ENCODE data around the gene SOBP.

Gene SOBP

GRCh38 chr6:107491760-107492660, 2.1 kb downstream of the SOBP start (continued):
- TF ChIP-seq ZNF785 (tag by site-specific recombination; IDR thresholded peaks at IDR 0.05) (no peak), ZNF514 (tag by site-specific recombination; IDR thresholded peaks at IDR 0.05) (no peak), ZNF473 (tag by site-specific recombination; IDR thresholded peaks at IDR 0.05) (no peak), KLF1 (tag by site-specific recombination; IDR thresholded peaks at IDR 0.05) (no peak), ZNF18 (tag by site-specific recombination; IDR thresholded peaks at IDR 0.05) (peak; percentile 95), ZNF184 (tag by site-specific recombination; IDR thresholded peaks at IDR 0.05) (peak; percentile 81), ZXDB (tag by site-specific recombination; IDR thresholded peaks at IDR 0.05) (peak; percentile 96), ZNF560 (tag by site-specific recombination; IDR thresholded peaks at IDR 0.05; ENCODE audit: borderline replicate concordance) (no peak), ZBTB10 (tag by site-specific recombination; IDR thresholded peaks at IDR 0.05) (no peak), ZNF501 (tag by site-specific recombination; IDR thresholded peaks at IDR 0.05) (peak; percentile 86), REST (tag by site-specific recombination; IDR thresholded peaks at IDR 0.05) (no peak), ZNF610 (tag by site-specific recombination; IDR thresholded peaks at IDR 0.05; ENCODE audit: borderline replicate concordance) (peak; percentile 73), ZNF423 (tag by site-specific recombination; IDR thresholded peaks at IDR 0.05) (peak; percentile 53; the same call in 1 of the 2 replicates), INSM2 (tag by site-specific recombination; IDR thresholded peaks at IDR 0.05) (peak; percentile 84), ZNF112 (tag by site-specific recombination; IDR thresholded peaks at IDR 0.05) (no peak), BCL11A (tag by site-specific recombination; IDR thresholded peaks at IDR 0.05; ENCODE audit: low read depth) (peak; percentile 94; the same call in 1 of the 2 replicates), ZNF585B (tag by site-specific recombination; IDR thresholded peaks at IDR 0.05) (no peak), ZNF138 (tag by site-specific recombination; IDR thresholded peaks at IDR 0.05; ENCODE audit: borderline replicate concordance) (no peak), ZNF10 (tag by site-specific recombination; IDR thresholded peaks at IDR 0.05) (peak; percentile 66), ZNF677 (tag by site-specific recombination; IDR thresholded peaks at IDR 0.05) (no peak), ZBTB1 (tag by site-specific recombination; IDR thresholded peaks at IDR 0.05) (no peak), GFI1B (tag by site-specific recombination; IDR thresholded peaks at IDR 0.05) (peak; percentile 82), ZNF248 (tag by site-specific recombination; IDR thresholded peaks at IDR 0.05) (no peak)
- TF ChIP-seq, protein P1, sequence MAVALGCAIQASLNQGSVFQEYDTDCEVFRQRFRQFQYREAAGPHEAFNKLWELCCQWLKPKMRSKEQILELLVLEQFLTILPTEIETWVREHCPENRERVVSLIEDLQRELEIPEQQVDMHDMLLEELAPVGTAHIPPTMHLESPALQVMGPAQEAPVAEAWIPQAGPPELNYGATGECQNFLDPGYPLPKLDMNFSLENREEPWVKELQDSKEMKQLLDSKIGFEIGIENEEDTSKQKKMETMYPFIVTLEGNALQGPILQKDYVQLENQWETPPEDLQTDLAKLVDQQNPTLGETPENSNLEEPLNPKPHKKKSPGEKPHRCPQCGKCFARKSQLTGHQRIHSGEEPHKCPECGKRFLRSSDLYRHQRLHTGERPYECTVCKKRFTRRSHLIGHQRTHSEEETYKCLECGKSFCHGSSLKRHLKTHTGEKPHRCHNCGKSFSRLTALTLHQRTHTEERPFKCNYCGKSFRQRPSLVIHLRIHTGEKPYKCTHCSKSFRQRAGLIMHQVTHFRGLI (tag by site-specific recombination; IDR thresholded peaks at IDR 0.05), result peak; percentile 76; the same call in 1 of the 2 replicates
- TF ChIP-seq, protein P2, sequence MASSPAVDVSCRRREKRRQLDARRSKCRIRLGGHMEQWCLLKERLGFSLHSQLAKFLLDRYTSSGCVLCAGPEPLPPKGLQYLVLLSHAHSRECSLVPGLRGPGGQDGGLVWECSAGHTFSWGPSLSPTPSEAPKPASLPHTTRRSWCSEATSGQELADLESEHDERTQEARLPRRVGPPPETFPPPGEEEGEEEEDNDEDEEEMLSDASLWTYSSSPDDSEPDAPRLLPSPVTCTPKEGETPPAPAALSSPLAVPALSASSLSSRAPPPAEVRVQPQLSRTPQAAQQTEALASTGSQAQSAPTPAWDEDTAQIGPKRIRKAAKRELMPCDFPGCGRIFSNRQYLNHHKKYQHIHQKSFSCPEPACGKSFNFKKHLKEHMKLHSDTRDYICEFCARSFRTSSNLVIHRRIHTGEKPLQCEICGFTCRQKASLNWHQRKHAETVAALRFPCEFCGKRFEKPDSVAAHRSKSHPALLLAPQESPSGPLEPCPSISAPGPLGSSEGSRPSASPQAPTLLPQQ (tag by site-specific recombination; IDR thresholded peaks at IDR 0.05), result peak; percentile 81
- TF ChIP-seq, protein P3, sequence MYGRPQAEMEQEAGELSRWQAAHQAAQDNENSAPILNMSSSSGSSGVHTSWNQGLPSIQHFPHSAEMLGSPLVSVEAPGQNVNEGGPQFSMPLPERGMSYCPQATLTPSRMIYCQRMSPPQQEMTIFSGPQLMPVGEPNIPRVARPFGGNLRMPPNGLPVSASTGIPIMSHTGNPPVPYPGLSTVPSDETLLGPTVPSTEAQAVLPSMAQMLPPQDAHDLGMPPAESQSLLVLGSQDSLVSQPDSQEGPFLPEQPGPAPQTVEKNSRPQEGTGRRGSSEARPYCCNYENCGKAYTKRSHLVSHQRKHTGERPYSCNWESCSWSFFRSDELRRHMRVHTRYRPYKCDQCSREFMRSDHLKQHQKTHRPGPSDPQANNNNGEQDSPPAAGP (tag by site-specific recombination; IDR thresholded peaks at IDR 0.05), result no peak

Data from HEK293 (cell line).